AML-193 (cell line): ENCODE results near the gene TMEM170B.

Source experiments
- DNase-seq, 2 experiments: peaks; one replicate each; lab custom pipeline; 2025; lab: John Stamatoyannopoulos, UW

The TMEM170B gene

GRCh38 chr6:11616200-11616611 is 78.7 kb downstream of the TMEM170B start:
- no peak for DNase-seq

DNA sequence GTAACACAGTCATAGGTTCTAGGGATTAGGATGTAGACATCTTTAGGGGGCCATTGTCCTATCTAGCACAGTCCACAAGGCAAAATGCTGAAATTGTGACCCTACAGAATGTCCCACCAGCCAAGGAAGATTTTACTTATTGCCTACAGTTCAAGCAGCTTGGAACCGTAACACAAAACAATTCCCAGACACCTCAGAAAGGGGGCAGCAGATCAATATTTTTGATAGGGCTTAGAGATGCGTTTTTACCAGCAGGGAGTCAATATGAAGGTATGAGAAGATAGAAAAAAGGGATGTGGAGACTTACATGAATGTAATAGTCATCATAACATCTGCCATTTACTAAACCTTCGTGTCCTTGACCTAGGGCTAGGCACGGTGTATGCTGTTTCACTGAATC is 81.0 kb downstream of the TMEM170B start:
- no peak for DNase-seq

DNA sequence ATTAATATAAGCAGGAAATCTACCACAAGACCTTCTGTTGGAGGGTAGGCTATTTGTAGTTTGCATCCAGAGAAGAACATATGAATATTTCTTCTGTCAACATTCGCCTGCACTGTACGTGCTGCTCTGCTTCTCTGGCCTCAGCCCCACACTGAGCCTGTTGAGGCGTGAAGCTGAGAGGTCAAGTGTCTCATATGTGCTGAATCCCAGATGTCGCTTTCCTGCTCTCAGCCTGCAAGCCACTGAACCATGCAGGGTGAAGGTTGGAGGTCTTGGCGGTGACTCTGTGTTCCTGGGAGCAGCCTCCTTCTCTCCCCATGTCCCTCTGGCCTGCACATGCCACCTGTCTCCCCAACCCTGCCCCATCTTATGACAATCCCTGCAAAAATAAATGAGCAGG is 83.6 kb downstream of the TMEM170B start:
- DNase-seq, result no peak

DNA sequence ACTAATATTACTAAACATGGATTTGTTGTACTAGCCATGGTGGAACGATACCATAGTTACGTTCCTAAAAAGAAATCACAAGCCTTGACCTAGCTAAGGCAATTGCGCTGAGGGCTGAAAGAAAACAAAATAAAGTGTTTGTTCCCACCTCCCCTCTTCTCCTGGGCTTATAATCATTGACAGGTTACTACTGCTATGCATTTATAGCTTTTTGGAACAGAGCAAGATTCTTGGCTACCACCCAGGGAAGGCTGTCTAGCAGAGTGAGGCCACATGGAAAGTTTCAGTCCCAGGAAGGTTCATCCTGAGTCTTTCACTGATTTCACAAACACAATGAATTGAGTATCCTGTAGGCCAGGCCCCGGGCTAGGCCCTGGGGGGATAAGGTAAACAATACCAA is 84.6 kb downstream of the TMEM170B start:
- no peak for DNase-seq

DNA sequence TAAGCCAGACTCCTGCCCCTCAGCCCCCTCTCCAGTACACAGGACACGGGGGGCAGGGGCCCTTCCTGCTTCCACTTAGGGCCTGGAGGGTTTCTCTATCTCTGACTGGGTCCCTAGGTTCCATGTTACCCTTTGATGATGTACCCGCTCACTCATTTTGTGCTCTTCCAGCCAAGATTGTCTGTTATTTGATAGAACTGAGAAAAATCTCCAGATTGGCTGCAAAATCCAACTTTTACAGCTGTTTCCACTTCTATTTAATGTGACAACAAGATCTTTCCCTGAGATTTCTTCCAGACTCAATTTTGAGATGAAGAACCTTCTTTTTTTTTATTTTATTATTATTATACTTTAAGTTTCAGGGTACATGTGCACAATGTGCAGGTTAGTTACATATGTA is 85.7 kb downstream of the TMEM170B start:
- DNase-seq, result no peak

DNA sequence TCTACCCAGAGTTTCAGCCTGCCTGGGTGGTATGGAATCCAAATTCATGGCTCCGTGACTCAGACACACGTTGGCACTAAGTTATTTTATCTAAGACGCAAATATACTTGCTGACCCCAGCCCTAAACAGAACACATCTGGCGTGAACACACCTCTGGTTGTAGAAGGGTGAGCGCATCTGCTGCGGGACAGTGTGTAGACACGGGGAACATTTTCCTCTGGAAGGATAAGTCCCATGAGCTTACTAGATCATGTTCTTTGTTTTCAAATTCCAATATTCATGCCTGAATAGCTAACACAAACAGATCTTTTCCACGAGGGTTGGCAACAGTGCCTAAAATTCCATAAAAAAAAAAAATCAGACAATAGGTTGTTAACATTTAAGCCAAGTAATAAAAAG is 87.8 kb downstream of the TMEM170B start:
- no peak for DNase-seq

DNA sequence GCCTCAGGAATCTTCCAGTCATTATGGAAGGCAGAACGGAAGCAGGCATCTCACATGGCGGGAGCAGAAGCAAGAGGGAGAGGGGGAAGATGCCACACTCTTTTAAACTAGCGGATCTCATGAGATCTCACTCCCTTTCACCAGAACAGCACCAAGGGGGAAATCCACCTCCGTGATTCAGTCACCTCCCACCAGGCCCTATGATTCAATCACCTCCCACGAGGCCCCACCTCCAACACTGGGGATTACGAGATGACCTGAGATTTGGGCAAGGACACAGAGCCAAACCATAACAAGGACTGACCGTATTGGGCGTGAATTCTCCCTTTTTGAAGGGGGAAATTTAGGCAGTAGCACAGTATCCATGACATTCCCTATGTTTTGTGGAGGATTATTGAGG is 88.8 kb downstream of the TMEM170B start:
- no peak for DNase-seq

DNA sequence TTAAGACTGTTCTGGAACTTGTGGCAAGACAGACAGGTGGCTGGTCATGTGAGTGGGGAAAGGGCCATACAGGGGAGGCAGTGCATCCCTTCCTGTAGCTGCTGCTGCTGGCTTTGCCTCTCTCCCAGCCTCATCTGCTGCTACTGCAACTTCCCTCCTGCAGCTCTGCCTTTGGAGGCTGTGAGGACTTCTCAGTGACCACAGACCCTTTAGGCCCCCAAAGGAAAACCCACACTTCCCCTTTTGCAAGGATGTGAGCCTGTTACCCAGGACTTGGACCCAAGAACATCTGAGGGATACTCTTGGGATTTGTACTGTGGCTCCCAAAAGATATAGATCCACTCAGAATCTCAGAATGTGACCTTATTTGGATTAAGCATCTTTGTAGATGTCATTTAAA is 91.0 kb downstream of the TMEM170B start:
- no peak for DNase-seq

GRCh38 chr6:11631008-11631407 is 93.5 kb downstream of the TMEM170B start:
- no peak for DNase-seq

- DNase-seq, result no peak
Measured at GRCh38 chr6:11631539-11631938, 94.0 kb downstream of the TMEM170B start.

DNA sequence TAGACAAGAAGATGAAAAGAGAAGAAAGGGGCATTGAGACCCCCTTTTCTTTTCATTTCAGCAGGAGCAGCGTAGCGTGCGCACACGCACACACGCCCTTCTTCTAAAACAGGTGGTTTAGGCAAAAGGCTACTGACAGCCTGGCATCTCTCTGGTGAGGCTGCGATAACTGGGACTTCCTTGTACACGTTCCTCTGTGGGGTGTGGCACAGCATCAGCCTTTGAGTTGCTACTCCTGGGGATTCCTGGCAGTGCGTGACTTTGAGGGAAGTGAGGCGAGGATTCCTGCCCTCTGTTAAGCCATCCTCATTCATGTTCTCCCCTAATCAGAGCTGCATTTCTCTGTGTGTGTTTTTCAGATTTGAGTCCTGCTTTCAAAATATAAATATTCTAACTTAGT is 94.7 kb downstream of the TMEM170B start:
- no peak for DNase-seq

GRCh38 chr6:11632795-11633511 is 95.4 kb downstream of the TMEM170B start:
- no peak for DNase-seq
